Transverse colon (tissue), 4 donors: ENCODE measurements around the gene MAP3K3. TPM values are rescaled to one million over a fixed set of nuclear protein-coding genes. Genes with fewer than 3 reads are reported as not detected.
A peak's percentile ranks its signal among the peaks of the same experiment; 100 is the strongest.

ENCODE experiments used
- DNase-seq: peaks from one replicate; pipeline ENCODE4 v3.0.0-alpha.2; 2019
- H3K27ac ChIP-seq, 4 donors: fragments of 200-600 bp; sonication (generic); 2 replicates each; pipeline ENCODE4 v1.5.1; 2016 to 2018; ENCODE audit warnings: inconsistent platforms in 4 of 4
- H3K27me3 ChIP-seq: fragments of 200-600 bp; sonication (generic); 2 replicates; pipeline ENCODE4 v1.5.1; 2017; ENCODE audit warnings: inconsistent platforms
- H3K36me3 ChIP-seq, 4 donors: fragments of 200-600 bp; sonication (generic); 2 replicates each; pipeline ENCODE4 v1.5.1; 2017 to 2019; ENCODE audit warnings: inconsistent platforms in 4 of 4
- H3K4me1 ChIP-seq, 4 donors: fragments of 200-600 bp; sonication (generic); 2 replicates each; pipeline ENCODE4 v1.5.1; 2017 to 2020; ENCODE audit warnings: inconsistent platforms in 4 of 4
- H3K4me3 ChIP-seq, 4 donors: fragments of 200-600 bp; sonication (generic); 1 replicate in 1 of 4; 2 replicates in 3 of 4; pipeline versions ENCODE4 v1.5.1 to v1.6.1; 2017 to 2019; ENCODE audit warnings: inconsistent platforms in 4 of 4
- H3K9me3 ChIP-seq, 2 donors: fragments of 200-600 bp; sonication (generic); 2 replicates each; pipeline ENCODE4 v1.5.1; 2017 to 2019; ENCODE audit warnings: inconsistent platforms in 2 of 2
- EP300 ChIP-seq: sonication (generic); formaldehyde crosslinking; IDR thresholded peaks from one replicate; pipeline ENCODE4 v1.6.1; 2017; ENCODE audit warnings: antibody characterized with exemption, low read depth
- POLR2A ChIP-seq: fragments of 450-650 bp; IDR thresholded peaks from one replicate; pipeline ENCODE4 v1.6.1; 2016; ENCODE audit warnings: antibody characterized with exemption, mild to moderate bottlenecking, moderate library complexity
- POLR2AphosphoS5 ChIP-seq, 3 donors: sonication (generic); formaldehyde crosslinking; IDR thresholded peaks; one replicate each; pipeline ENCODE4 v1.6.1; 2016; ENCODE audit warnings: antibody characterized with exemption in 3 of 3
- WGBS, 2 donors: methylation state at CpG; one replicate each; pipeline ENCODE4 v1.1.5; 2018; ENCODE audit warnings: low coverage in 1 of 2; 5-methylcytosine and 5-hydroxymethylcytosine counted together
- in situ Hi-C, 4 donors: fragments of 200-750 bp; cut with MboI; loops; one replicate each; pipeline versions ENCODE4 v1.15.0 to v1.15.1; 2017; ENCODE audit warnings: low sequenced_read_pairs in 3 of 4, low pct_ligation_motif_present in 1 of 4, low pct_unique_long_range_greater_than_20kb in 1 of 4
- intact Hi-C: fragments of 100-400 bp; cut with DNase I; formaldehyde crosslinking; loops from one replicate; pipeline ENCODE4 v1.15.1; 2023; ENCODE audit warnings: low total_unique reads
- total RNA-seq, 4 donors: library from RNA; depleted of rRNA; stranded (reverse); fragments of >200 nt; gene quantifications; one replicate each; pipeline ENCODE4 v1.1.0, GENCODE V29; 2016
- TF ChIP-seq, protein P1 (sequence below), 5 experiments: fragments of 200-600 bp in 3 of 5; fragments of 450-650 bp in 2 of 5; sonication (generic) in 3 of 5; IDR thresholded peaks; 1 replicate in 2 of 5; 2 replicates in 3 of 5; pipeline ENCODE4 v1.5.1; 2016 to 2017; ENCODE audit warnings: antibody characterized with exemption in 5 of 5, inconsistent platforms in 3 of 5, mild to moderate bottlenecking in 2 of 5, moderate library complexity in 1 of 5

Gene MAP3K3
- total RNA-seq, 4 donors from 2014 or later: 15.7 to 32.1 (median 24.7) TPM

DNA sequence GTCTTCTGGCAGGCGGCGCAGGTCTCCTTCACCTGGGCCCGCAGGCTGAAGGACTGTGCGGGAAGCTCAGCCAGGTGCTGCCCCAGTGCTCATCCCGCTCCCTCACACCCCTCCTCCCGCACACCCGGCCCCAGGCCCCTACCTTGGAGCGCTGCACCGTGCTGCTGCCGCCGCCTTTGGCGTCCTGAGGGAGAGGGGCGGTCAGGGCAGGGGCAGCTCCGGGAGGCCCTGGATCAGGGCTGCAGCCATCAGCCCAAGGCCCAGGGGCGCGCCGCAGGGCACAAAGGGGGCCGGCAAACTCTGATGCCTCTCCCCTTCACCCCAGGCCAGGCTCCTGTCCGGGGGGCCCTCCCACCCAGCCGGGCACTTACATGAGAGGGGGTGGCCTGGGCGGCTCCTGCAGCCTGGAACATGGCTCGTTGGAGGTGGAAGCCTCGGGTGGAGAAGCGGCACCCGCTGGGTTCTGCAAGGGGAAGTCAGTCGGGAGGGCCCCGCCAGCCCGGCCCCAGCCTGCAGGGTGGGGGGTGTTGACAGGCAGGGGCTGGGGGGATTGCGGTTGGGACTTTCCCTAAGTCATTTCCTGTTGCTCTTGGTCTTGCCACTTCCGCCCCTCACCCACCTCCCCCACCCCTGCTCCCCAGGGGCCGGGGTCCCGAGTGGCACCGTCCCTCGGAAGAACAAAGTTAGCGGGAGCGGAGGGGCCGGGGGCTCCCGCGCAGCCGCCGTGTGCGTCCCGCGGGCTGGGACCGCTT is 76.8 kb downstream of the MAP3K3 start:
- in situ Hi-C loops: no loop called here
- peak overlapping the region; percentile 83 to 87 (median 84) for H3K27ac ChIP-seq
- H3K4me3 ChIP-seq: peak overlapping the region; percentile 36 to 68 (median 56)
- no peaks in the 10 kb centered on the region for H3K36me3 ChIP-seq
- WGBS, 2 donors: 4% methylated on average over 25 of the region's 45 CpGs; no CpG with 5 or more reads in 1 of the 2 donors
- peak; percentile 75 for DNase-seq
- H3K27me3 ChIP-seq: peaks cover 15% of the 10 kb centered on the region
- TF ChIP-seq EP300 (no peak), POLR2AphosphoS5 (IDR thresholded peaks at IDR 0.05) (peak in 2 of 3 donors; percentile 10 to 34), POLR2A (peak; percentile 22)
- TF ChIP-seq, protein P1, sequence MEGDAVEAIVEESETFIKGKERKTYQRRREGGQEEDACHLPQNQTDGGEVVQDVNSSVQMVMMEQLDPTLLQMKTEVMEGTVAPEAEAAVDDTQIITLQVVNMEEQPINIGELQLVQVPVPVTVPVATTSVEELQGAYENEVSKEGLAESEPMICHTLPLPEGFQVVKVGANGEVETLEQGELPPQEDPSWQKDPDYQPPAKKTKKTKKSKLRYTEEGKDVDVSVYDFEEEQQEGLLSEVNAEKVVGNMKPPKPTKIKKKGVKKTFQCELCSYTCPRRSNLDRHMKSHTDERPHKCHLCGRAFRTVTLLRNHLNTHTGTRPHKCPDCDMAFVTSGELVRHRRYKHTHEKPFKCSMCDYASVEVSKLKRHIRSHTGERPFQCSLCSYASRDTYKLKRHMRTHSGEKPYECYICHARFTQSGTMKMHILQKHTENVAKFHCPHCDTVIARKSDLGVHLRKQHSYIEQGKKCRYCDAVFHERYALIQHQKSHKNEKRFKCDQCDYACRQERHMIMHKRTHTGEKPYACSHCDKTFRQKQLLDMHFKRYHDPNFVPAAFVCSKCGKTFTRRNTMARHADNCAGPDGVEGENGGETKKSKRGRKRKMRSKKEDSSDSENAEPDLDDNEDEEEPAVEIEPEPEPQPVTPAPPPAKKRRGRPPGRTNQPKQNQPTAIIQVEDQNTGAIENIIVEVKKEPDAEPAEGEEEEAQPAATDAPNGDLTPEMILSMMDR (IDR thresholded peaks at IDR 0.05): no peak
- H3K4me1 ChIP-seq: peaks cover 7 to 41% (median 29%) of the 10 kb centered on the region in 4 donors
- no peaks in the 10 kb centered on the region for H3K9me3 ChIP-seq
- intact Hi-C loops: loop anchor here (10.0 kb wide), 1 partner anchor 74 kb away; the partner anchor contains the start of gene MAP3K3

DNA sequence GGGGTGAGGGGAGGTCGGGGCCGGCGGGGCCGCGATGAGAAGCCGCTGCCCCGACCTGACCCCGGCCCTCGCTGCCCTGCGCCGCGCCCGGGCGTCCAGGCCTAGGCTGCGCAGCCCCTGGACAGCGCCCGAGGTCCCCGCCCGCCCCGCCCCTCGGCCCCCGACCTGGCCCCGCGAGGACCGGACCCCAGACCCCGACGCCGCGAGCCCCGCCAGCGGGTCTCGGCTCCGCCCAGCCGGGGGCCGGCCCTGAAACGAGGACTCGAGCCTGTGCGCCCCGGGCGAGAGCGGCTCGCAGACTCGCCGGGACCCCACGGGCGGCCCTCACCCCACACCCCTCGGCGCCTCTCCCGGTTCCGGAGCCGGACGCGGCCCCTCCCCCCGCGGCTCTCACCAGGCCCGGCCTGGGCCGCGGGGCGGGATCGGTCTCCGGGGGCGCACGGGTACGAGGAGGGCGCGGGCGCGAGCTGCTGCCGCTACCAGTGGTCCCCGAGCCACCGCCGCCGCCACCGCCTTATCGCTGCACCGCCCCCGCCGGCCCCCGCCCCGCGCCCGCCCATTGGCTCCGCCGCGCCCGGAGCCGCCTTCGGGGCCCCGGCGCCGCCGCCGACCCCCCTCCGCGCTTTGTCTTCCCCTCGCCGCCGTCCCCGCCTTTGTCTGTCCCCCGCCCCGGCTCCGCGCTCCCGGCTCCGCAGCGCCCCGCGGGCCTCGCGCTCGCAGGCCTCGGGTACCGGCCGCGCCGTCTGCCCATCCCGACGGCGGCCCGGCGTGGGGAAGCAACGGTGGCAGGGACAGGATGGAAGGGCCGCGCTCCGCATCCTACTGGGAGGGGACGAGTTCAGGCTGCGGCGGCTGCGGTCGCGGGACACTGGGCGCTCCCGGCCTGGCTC is 77.7 kb downstream of the MAP3K3 start, which contains the start of gene LIMD2:
Gene LIMD2, minus strand, starts transcription at position 488 of the 890 bp plus-strand sequence. CDS start 827 bp downstream, outside the sequence.
- peaks cover 15% of the 10 kb centered on the region for H3K27me3 ChIP-seq
- no peaks in the 10 kb centered on the region for H3K9me3 ChIP-seq
- intact Hi-C loops: loop anchor here (10.0 kb wide), 1 partner anchor 75 kb away; the partner anchor contains the start of gene MAP3K3
- TF ChIP-seq, protein P1 (IDR thresholded peaks at IDR 0.05): no peak
- TF ChIP-seq POLR2AphosphoS5 (IDR thresholded peaks at IDR 0.05): peak in 2 of 3 donors; percentile 9 to 13
- peaks cover 7 to 41% (median 29%) of the 10 kb centered on the region in 4 donors for H3K4me1 ChIP-seq
- DNase-seq: peak; percentile 70
- H3K36me3 ChIP-seq: no peaks in the 10 kb centered on the region
- peak within 1 kb of the TSS; percentile 83 to 87 (median 84) for H3K27ac ChIP-seq
- H3K4me3 ChIP-seq: peak within 1 kb of the TSS; percentile 36 to 68 (median 56)
- 1% methylated on average over 32 of the region's 133 CpGs; no CpG with 5 or more reads in 1 of the 2 donors for WGBS, 2 donors
- in situ Hi-C loops: no loop called here

DNA sequence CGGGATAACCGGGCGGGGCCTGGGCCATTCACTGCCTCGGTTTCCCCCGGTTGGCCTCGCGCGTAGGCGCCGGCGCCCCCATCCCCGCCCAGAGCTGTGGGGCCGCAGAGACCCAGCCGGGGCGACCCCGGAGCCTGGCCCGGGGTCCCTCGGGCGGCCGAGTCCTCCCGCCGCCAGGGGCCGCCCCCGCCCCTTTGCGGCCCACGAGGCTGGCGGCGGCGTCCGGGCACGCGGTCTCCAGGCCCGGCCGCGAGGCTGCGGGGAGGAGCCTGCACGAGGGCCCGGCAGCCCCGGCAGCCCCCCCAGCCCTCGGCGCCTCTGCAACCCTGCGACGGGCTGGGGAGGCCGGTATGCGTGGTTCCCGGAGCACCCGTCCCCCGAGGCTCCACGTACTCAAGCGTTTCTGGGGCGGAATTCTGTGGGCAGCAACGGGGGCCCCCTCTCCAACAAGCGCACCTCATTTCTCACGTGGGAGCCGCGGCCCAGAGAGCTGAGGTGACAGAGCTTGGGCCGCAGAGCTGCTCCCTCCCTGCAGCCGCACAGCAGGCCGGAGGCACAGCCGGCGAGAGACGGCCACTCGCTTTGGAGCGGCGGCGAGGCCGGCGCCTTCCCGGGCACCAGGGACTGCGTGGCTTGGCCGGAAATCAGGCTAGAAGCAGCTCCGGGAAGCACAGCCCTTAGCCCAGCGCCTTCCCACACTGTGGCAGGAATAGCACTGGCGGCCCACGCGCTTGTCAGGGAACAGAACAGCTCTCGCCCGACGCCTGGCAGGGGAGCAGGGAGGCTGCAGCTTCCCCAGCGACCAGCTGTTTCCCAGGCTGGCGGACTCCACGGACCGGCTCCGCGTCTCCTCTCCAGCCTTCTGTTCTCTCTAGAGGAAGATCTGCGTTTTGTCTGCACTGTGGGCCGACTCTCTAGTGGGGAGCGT is 78.6 kb downstream of the MAP3K3 start:
- 28% methylated on average over 45 of the region's 88 CpGs; no CpG with 5 or more reads in 1 of the 2 donors for WGBS, 2 donors
- in situ Hi-C loops: no loop called here
- no peaks in the 10 kb centered on the region for H3K9me3 ChIP-seq

More for the DNA sequence above, 78.6 kb downstream of the MAP3K3 start:
- Histone ChIP-seq H3K4me1 (peaks cover 7 to 41% (median 29%) of the 10 kb centered on the region in 4 donors), H3K4me3 (peak overlapping the region; percentile 16 to 68 (median 56)), H3K27ac (peak overlapping the region; percentile 83 to 87 (median 84)), H3K36me3 (no peaks in the 10 kb centered on the region), H3K27me3 (peaks cover 15% of the 10 kb centered on the region)
- intact Hi-C loops: no loop called here
- TF ChIP-seq, protein P1 (IDR thresholded peaks at IDR 0.05): no peak
- peak; percentile 21 to 48 (median 45) for TF ChIP-seq POLR2AphosphoS5 (IDR thresholded peaks at IDR 0.05)
- DNase-seq: peak; percentile 37
